Fibroblast of pulmonary artery (primary cell): Measurements from ENCODE around the gene CC2D2B.
"Not testable (repeated sequence)": the region's sequence is repeated elsewhere in the genome, so short reads cannot be mapped to it uniquely, and the experiment has no call there.

Source experiments
- DNase-seq: peaks from one replicate; pipeline ENCODE4 v3.0.0-alpha.2; 2010; ENCODE audit warnings: low read depth
- H3K4me3 ChIP-seq: replicated peaks from 2 replicates; pipeline ENCODE4 v1.5.1; 2011; ENCODE audit warnings: low read depth, mild to moderate bottlenecking, control low read depth, low read length, moderate library complexity
- TF ChIP-seq, protein P1 (sequence below): IDR thresholded peaks from 2 replicates; pipeline ENCODE4 v1.5.1; 2011; ENCODE audit warnings: mild to moderate bottlenecking, control low read depth, low read length, inconsistent platforms; ENCODE audit errors: missing control alignments

Gene CC2D2B

DNA sequence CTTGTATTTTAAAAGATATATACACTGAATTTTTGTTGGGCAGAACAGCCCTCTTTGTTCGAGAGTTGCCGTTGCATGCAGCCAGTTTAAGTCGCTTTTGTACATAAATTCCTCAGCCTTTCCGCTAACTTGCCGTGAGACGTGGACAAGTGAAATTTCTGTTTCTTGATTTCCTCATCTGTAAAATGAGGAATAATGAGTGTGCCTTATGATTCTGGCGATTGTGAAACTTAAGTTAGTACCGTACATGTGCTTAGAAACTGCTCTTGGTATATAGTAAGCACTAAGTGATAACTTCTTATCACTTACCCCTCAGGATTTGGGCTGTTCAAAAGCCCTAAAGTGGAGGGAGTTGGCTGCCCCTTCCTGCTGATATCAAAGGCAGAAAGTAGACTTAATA lies 137.0 kb downstream of the CC2D2B start:
- peak; percentile 65 for DNase-seq
- H3K4me3 ChIP-seq = peak overlapping the region; percentile 83
- TF ChIP-seq, protein P1, sequence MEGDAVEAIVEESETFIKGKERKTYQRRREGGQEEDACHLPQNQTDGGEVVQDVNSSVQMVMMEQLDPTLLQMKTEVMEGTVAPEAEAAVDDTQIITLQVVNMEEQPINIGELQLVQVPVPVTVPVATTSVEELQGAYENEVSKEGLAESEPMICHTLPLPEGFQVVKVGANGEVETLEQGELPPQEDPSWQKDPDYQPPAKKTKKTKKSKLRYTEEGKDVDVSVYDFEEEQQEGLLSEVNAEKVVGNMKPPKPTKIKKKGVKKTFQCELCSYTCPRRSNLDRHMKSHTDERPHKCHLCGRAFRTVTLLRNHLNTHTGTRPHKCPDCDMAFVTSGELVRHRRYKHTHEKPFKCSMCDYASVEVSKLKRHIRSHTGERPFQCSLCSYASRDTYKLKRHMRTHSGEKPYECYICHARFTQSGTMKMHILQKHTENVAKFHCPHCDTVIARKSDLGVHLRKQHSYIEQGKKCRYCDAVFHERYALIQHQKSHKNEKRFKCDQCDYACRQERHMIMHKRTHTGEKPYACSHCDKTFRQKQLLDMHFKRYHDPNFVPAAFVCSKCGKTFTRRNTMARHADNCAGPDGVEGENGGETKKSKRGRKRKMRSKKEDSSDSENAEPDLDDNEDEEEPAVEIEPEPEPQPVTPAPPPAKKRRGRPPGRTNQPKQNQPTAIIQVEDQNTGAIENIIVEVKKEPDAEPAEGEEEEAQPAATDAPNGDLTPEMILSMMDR = no peak

DNA sequence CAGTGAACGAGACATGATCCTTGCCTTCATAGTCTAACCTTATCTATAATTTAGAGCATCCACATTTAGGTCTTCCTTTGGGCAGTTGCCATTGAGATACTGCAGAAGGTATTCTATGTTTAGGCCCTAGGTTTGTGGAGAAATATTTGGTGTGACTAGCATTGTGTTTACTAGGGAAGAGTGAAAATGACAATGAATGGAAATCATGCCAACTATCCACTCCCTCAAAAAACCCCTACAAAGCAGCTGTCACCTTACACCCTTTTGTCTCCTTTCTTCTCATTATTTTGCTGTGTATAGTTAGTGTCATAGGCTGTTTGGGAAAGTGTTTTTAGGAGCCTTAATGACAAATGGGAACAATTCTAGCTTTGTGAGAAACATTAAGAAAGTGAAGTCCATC lies 138.8 kb downstream of the CC2D2B start:
- H3K4me3 ChIP-seq = no peak overlapping the region
- no peak for DNase-seq
- TF ChIP-seq, protein P1 = no peak

DNA sequence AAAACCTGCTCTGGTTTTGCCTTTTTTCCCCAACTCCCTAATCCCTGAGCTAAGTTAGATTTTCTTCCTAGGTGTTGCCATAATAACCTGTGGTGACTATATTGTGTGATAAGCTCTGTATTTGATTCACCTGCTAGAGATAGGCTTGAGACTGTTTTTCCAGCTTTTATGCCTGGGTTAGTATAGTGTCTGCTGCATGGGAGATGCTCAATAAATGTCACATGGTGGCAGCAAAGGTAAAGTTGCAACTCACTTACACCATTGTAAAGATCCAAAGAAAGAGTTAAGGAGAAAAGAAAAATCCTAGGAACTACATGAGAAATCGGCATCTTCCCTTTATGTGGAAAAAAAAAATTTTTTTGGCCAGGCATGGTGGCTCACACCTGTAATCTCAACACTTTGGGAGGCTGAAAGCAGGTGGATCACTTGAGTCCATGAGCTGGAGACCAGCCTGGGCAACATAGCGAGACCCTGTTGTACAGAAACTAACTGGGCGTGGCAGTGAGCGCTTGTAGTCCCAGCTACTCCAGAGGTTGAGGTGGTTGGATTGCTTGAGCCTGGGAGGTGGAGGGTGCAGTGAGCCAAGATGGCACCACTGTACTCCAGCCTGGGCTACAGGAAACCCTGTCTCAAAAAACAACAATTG lies 139.4 kb downstream of the CC2D2B start:
- H3K4me3 ChIP-seq = no peak overlapping the region
- DNase-seq = no peak
- TF ChIP-seq, protein P1 = no peak

DNA sequence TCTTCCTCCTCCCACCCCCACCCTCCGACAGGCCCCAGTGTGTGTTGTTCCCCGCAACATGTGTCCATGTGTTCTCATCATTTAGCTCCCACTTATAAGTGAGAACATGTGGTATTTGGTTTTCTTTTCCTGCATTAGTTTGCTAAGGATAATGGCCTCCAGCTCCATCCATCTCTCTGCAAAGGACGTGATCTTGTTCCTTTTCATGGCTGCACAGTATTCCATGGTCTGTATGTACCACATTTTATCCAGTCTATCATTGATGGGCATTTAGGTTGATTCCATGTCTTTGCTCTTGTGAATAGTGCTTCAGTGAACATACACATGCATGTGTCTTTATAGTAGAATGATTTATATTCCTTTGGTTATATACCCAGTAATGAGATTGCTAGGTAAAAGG lies 140.2 kb downstream of the CC2D2B start:
- not testable (repeated sequence) for DNase-seq, H3K4me3 ChIP-seq

DNA sequence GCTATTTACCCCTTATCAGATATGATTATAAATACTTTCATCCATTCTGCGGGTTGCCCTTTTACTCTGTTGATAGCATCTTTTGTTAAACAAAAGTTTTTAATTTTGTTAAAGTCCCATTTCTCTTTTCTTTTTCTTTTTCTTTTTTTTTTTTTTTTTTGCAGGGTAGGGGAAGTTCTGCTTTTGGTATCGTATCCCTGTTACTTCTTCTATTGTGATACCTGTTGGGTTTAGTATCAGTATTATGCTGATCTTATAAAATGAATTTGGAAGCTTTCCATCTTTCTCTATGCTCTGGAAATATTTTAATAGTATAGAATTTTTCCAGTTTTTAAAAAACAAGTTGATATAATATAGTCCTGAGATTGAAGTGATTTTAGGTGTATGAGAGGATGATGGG lies 141.6 kb downstream of the CC2D2B start:
- TF ChIP-seq, protein P1 = no peak
- no peak for DNase-seq
- H3K4me3 ChIP-seq = no peak overlapping the region

DNA sequence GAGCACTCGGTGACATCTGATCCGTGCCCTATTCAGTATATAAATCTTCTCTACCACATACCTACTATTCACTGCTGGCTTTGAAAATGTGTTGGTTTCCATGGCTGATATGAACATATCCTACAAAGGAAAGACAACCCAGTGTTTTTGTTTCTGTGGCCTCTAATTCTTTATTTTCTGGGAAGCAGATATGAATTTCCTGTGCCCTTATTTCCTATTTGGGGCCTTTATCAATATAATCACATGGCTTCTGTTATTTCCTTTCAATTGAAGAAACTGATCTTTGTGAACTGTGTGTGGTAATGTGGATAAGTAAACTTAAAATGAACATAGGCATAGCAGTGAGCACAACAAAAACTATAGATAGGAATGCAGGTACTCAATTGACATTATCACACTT lies 146.2 kb downstream of the CC2D2B start:
- DNase-seq = no peak
- TF ChIP-seq, protein P1 = no peak
- no peak overlapping the region for H3K4me3 ChIP-seq

DNA sequence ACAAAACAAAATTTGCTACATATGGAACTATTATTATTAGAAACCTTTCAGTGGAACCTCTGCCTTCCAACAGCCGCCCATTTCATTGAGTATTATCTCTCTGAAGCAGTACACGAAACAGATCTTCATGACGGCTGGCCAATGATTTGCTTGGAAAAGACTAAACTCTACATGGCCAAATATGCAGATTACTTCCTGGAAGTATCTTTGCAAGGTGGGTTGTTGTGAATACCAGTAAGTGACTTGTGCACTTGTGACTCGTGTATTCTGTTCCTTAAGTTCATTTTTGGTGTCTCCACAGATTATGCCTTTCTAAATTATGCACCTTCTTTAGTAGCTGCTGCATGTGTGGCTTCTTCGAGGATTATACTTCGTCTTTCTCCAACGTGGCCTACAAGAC lies 149.0 kb downstream of the CC2D2B start:
- TF ChIP-seq, protein P1 = no peak
- no peak overlapping the region for H3K4me3 ChIP-seq
- no peak for DNase-seq

DNA sequence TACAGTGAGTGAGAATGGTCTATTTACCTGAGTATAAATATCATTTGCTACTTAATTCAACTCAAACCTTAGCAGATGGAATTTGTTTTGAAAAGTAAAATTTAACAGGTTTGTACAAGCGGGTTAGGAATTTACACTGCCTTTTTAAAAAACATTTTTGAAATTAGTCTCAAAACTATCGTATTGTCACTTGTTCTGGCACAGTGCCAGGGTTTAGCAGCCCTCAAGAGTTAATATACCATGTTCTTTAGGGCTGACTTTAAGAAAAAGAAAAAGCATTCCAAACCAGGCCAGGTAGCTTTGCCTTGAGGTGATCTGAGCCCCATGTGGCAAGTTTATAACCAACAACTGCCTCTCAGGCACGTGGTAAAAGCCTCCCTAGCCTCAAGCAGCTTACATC lies 153.5 kb downstream of the CC2D2B start:
- no peak overlapping the region for H3K4me3 ChIP-seq

More for the DNA sequence above, 153.5 kb downstream of the CC2D2B start:
- no peak for DNase-seq
- TF ChIP-seq, protein P1 = no peak
